ENCODE data around the gene CIB2.
"Not testable (repeated sequence)": the region's sequence is repeated elsewhere in the genome, so short reads cannot be mapped to it uniquely, and the experiment has no call there.

CIB2 gene

DNA sequence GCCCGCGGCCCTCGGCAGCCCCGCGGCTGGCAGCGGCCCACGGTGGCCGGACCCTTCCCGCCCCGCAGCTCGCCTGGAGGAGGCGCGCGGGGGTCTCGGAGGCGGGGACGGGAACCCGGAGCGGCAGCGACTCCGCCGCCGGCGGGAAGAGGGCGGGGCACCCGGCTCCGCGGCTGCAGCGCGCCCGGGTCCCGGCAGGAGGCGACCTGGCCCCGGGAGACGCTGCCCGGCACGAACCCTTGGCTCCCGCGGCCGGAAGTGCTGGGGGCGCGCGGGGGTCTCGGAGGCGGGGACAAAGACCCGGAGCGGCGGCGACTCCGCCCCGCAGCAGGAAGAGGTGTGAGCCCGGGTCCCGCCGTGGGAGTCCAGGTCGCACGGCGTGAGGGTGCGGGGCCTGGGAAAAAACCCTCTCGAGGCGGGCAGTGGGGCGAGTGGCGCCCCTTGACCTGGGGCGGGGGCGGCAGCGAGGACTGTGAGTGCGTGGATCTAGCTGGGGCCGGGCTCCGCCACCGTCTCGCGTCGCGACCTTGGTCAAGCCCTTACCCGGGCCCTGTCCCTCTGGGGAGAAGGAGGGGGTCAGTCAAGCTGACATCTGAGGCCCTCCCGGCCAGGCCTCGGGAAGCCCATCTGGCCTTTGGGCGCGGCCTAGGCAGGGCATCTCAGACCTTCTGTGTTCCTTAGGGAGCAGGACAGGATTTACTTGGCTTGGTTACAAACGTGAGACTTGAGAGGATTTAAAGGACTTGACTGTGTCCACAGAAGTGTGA is at the start of gene CIB2:
TSS of gene CIB2 (minus strand) at position 151 of the 767 bp plus-strand sequence. CDS start 230 bp downstream, outside the sequence.
- peak; percentile 78 for DNase-seq

DNA sequence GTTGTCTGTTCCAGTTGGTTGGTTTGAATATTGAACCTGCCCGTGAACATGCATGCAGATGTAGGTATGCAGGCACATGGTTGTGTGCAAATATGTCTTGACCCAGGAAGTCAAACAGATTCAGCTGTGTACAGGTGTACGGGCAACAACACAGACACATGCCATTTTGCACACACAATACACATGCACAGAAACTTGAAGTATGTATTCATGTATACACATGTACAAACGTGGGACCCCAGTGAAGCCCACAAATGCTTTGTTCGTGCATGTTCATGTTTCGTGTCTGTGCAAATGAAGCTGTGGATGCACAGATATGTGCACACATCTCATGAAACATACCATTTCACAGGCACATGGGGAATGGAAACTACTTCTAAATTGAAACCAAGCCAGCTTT is 48.7 kb upstream of the CIB2 start:
- no peak for DNase-seq

DNA sequence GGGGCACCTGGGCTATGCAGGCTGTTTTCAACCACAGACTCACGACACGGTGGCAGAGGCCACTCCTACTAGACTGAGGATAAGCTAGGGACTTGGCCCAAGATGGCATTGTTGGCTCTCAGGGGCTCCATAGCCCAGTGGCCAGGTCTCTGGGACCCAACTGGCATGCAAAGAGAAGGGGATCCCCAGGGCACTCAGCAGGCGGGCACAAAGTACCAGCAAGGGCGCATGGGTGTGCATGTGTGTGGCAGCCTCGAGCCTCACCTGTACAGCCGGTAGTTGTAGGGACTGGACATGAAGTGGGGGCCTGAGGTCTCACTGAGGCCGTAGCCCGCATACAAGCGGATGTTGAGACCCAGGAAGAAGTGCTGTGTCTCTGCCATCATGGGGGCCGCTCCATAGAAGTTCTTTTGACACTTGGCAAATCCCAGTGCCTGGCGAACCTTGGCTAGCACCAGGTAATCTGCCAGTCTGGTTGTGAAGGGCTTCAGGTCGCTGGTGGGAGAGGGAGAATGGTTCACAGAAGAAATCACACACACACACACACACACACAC is 48.1 kb upstream of the CIB2 start:
- no peak for DNase-seq

DNA sequence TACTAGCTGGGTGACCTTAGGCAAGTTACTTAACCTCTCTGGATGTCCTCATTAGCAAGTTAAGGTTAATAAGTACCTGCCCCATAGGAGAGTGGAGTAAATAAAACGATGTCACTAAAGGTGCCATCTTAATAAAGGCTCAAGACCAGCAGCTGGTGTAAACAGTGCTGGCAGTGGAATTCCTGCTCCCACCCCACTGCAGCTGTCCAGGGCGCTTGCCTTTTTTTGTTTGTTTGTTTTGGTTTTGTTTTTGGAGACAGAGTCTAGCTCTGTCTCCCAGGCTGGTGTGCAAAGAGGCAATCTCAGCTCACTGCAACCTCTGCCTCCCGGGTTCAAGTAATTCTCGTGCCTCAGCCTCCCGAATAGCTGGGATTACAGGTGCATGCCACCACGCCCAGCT is 46.8 kb upstream of the CIB2 start:
- no peak for DNase-seq

DNA sequence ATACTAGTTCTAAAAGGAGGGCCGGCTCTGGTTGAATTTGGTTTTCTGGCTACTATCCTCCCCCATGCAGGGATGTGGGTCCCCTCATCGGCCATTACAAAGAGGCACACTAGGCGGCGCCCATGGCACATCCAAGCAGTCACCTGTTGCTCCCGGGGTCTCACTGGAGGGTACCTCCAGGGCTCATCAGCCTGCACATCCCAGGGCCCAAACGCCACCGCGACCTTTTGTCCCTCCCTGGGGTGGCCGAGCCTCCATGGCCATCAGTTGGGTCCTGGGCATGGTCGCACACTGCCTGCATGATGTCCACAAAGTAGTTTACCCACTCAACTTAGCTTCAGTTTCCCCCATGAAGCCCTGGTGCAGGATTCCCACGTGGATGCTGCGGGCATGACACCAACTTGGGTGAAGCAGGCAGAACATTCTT is 46.2 kb upstream of the CIB2 start:
- peak; percentile 35 for DNase-seq

DNA sequence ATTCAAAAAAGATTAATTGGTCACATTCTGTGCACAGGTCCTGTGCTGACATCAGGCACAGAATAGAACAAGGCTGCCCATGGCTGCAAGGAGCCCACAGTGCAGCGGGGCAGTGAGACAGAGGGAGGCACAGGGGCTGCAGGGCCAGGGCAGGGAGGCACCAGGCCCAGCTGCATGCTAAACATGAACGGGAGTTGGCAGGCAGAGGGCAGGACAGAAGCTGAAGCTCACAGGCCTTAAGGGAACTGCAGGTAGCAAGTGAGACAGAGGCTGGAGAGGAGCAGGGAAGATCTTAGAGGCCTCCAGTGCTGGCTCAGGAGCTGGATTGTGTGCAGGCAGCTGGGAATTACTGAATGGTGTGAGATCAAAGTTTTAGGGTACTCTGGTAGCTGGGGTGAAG is 44.1 kb upstream of the CIB2 start:
- DNase-seq: no peak

DNA sequence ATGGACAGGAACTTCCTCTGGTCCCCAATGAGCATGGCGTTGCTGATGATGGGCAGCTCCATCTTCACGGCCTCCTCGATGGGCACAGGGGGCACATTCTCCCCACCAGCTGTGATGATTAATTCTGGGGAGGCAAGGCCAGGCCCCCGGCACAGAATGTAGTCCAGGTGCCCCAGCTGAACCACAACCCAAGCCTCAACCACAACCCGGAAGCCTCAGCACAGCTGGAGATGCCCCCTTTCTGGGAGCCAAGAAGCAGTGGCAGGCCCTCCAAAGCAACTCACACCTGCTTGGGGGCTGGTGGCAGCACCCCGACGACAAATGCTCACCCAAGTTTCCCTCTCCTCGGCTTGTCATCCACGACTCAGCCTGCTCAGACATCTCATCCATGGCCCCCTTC is 43.2 kb upstream of the CIB2 start:
- no peak for DNase-seq

DNA sequence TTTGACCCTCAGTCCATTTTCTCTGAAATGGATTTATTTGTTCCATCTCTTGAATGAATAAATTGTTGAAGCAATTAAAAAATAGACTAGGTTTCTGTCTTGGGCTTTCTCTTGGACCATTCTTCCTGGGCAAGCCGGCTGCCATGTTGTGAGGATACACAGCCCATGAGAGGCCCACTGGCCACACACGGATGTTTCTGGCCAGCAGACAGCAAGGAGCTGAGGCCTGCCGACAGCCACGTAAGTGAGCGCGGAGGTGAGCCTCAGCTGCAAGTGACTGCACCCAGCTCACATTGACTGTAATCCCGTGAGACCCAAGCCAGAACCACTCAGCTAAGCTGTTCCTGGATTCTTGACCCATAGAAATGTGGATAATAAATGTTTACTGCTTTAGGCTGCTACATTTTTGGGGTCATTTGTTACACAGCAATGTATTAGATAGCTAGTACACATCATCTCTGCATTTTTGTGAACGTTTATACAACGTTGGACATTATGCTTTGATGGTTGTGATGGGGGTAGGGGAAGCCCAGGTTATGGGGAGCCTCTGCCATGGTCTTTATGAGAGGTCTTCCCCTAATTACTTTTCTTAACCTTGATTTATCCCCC is 40.7 kb upstream of the CIB2 start:
- no peak for DNase-seq

DNA sequence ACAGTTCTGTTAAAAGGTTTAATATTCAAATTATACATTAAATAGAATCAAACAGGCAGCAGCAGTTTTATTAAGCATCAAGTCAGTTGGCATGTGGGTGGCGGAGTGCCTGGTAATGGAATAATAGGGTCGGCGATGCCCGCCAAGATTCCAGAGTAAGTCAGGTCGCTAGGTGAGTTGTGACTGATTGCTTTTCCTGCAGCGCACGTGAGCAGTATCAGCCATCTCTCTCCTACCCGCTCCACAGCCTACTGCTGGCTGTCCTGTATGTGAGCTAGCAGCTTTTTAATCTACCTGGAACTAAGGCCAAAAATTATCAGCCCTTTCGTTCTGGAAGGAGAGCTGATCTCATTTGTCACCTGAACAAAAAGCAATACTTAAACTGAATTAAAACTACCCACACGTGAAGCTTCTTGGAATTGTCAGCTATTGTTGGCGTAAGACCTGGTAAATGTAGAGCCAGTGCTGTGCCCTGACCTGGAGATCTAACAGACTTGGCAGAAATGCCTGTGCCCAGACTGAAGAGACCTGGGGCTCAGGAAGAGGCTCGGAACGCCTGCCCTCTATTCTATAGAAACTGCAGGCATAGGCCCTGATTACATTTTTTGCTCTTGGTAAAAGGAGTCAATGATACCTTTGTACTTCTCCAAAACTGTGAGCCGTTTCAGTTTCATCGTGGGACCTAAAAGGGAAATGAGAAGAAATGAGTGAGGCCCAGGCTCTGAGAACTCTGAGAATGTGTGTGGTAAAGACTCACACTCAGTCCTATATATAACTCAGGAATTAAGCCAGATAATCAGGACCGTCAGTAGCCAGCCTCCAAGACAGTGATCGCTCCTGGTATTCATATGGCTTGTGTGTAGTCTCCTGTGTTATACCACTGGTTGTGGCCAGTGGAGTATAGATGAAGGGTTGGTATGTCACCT is 39.9 kb upstream of the CIB2 start:
- no peak for DNase-seq

DNA sequence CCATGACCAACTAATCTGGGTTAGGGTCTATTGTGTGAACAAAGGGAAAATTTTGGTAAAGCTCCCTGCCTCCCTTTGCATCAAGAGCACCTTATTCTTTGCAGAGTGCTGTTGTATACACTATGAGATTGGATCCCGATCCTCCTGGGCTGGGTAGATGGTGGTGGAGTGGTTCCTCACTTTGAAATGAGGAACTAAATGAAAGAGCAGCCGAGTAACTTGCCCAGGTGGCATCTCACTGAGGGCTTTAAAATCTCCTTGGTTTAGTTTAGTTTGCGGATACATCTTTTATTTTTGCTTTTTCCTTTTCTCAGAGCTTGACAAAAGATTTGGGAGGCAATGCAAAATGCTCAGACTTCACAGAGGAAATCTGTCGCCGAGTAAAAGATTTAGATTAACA is 37.4 kb upstream of the CIB2 start:
- DNase-seq: no peak

DNA sequence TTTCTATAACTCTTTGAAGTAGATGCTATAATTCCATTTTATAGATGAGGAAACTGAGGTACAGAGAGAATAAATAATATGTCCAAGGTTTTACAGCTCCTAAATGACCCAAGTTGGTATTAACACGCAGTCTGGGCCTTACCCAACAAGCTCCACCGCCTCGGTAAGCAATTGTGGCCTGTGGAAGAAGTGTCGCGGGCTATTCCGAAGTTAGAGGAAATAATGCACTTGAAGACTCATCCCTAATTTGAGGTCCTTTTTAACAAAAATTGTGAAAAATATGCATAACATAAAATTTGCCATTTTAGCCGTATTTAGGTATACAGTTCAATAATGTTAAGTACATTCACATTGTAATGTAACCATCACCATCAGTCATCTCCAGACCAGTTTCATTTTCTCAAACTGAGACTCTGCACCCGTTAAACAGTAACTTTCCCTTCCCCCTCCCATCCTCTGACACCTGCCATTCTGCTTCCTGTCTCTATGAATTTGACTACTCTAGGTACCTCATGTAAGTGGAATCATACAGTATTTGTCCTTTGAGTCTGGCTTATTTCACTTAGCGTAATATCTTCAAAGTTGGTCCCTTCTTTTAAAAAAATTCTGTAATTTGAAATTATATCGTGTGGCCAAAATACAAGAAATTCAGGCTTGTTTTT is 36.1 kb upstream of the CIB2 start:
- no peak for DNase-seq

DNA sequence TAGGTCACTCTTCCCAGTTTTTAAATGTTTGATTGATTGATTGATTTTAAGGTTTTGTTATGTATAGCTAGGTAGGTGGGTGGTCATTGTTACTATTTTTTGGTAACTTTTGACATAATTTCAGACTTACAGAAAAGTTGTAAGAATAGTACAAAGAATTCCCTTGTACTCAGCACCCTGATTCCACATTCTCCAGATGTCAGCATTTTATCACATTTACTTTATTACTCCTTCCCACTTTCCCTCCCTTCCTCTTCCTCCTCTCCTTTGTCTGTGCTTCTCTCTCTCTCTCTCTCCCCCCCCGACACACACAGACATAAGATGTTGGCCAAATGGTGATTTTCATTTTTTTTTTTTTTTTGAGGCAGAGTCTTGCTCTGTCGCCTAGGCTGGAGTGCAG is 32.8 kb upstream of the CIB2 start:
- no peak for DNase-seq

DNA sequence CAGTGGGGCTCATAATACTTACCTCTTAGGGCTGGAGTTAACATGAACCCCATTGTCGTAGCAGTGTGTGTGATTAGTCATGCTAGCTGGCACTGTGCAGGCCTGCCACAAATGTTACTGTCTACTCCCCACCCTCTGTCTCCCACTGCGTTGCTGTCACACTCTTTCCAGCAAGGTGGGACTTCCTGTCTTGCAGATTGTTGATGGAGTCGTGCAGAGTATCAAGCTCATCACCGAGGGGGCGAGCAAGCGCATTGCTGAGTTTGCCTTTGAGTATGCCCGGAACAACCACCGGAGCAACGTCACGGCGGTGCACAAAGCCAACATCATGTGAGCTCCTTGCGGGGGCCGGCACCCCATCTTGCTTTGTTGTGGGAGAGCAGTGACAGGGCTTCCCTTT is 30.8 kb upstream of the CIB2 start:
- DNase-seq: peak; percentile 59

DNA sequence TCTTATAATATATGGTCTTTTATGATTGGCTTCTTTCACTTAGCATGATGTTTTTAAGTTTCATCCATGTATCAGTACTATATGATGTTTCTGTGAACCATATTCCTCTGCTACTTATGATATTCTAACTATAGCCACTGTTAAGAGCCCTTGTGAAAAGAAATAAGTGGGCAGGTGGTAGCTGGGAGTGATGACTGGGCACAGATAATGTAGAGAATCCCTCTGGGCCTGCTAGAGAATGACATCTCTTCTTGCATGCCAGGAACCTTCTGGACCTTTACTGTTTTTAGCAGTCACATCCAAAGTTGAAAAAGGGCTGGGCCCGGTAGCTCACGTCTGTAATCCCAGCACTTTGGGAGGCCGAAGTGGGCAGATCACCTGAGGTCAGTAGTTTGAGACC is 28.1 kb upstream of the CIB2 start:
- DNase-seq: no peak

DNA sequence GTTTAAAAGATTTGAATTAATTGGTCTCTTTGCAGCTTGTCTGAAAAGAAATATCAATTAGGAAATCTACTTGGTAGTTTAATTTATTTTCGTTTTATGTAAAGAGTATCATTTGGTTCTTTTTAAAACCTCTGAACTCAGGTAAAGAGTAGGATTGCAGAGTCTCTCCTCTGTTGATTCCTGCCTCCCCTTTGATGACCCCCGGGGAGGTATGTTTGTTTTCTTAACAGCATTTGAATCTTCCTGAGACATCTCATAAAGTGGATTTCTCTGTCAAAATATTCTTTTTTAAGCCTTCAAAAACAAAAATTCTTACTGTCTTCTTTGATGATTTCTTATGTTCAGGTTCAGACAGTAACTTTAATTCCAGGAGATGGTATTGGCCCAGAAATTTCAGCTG is 26.0 kb upstream of the CIB2 start:
- no peak for DNase-seq

DNA sequence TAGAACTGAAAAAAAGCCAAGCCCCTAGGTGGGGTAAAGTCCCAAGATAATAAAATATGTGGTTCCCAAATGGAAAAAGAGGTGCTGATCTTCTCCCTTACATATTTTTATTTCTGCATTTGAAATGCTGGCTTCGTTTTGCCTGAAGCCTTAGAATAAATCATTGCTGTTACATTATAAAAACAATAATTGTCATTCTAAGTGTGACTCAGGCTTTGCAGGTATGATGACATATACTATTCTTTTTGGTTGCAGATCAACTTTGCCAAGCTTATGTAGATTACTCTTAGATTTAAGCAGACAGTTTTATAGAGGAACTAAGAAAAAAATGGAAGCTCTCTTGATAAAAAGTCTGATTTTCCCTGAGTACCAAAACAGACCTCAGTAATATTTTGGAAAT is 25.4 kb upstream of the CIB2 start:
- no peak for DNase-seq

DNA sequence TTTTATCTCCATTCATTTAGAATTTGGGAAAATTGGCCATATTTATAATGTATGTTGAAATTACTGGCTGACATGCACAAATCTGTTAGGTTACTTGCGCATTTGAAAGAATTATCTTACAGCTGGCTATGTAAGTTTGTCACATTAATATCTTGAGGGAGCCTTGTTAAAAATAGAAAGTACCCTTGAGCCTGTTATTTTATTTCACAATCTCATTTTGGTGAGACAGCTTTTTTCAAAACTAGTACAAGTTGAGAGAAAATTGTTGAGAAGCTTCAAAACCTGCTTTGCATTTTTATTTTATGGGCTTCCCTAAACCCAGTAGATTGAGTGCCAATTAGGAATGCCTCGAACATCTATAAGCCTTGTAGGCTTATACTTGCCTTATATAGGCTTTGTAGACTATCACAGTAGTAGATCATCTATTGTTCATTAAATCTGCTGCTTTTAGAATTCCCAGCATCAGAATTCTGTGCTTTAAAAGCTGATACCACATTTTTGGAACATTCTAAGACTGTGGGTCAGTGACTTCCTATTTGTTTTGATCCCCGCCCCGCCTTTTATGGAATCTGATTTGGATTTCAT is 24.2 kb upstream of the CIB2 start:
- no peak for DNase-seq

DNA sequence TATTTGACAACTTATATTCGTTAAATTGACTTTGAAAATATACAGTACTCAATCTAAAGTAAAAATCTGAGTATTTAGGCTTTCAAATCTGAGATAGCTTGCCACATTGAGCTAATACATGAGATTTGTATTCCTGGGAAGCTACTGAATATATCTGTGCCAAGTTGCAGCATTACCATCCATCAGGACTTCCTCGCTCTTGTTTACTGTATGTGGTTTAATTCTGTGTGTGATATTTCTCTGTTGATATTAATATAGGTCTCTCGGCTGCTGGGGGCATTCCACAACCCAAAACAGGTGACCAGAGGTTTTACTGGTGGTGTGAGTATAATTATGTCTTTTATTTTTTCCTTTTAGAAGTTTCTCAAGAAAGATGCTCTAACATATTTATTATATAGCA is 23.7 kb upstream of the CIB2 start:
- DNase-seq: no peak

DNA sequence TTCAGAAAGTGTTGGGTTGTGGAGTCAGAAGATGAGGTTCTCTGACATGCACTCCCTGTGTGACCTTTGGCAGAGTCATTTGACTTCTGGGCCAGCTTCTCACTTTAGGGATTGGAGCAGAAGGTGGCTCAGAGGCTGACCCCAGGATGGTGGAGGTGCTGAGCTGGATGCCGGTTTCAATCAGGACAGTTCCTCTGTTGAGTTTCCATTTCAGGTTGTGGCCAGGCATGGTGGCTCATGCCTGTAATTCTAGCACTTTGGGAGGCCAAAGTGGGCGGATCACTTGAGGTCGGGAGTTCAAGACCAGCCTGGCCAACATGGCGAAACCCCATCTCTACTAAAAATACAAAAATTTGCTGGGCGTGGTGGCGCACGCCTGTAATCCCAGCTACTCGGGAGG is 19.8 kb upstream of the CIB2 start:
- DNase-seq: not testable (repeated sequence)

DNA sequence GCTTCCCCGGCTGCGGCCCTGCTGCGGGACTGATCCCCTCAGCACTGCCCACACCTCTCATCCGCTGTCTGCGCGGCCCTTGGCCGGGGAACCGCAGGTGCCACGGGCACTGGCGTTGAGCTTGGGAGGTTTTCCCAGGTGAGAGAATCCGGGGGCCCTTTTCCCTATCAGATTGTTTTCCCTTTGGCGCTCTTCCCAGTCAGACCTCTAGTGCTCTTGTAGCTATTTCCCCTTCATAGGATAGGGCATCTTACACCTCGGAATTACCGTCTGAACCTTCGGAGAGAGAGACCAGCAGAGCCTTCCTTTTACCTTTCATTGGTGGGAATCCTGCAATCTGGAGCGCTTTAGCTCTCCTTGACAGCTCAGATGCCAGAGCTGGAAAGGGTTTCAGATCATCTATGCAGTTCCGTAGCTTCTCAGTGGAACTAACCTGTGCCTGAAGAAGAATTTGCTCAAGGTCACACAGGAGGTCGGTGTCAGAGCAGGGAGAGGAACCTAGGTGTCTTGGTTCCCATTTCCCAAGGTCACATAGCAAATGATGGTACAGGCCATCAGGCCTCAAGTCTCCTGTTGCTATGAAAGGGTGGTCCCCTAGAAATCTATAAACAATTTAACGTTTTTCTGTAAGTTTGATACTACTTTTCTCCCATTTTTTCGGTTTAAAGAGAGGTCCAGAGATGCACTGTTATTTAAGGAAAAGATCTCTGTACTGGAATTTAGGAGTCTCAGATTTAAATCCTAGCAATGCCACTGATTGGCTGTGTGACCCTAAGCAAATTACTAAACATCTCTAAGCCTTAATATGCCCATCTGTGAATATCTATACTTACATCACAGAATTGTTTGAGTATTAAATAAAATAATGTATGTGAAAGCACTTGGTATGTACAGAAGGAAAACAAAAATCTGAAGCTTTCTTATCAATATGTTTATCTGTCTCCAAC is 18.8 kb upstream of the CIB2 start:
- DNase-seq: no peak

Measured in activated CD8-positive, alpha-beta memory T cell treated with anti-CD3 and anti-CD28 coated beads, Interleukin-2, amount 50 U/mL, for 4 hours (primary cell).